Heart right ventricle (tissue), 16 donors: ENCODE measurements around the gene EFCAB9. TPM values are rescaled to one million over a fixed set of nuclear protein-coding genes. Genes with fewer than 3 reads are reported as not detected.

Experiments
- ATAC-seq, 8 donors: fragments of 200-7000 bp; cut with Tn5 transposase; one replicate each; pipeline ENCODE4 v1.9.1; 2020; ENCODE audit warnings: mild to moderate bottlenecking in 8 of 8, moderate library complexity in 8 of 8, moderate number of reproducible peaks in 1 of 8
- DNase-seq, 2 donors: peaks; one replicate each; pipeline ENCODE4 v3.0.0-alpha.2; 2020
- H3K27ac ChIP-seq, 10 donors: fragments of 200-600 bp; sonication (generic) in 2 of 10; one replicate each; pipeline versions ENCODE4 v1.5.0 to v1.8.0; 2020 to 2022; ENCODE audit warnings: mild to moderate bottlenecking in 3 of 10
- H3K27me3 ChIP-seq, 7 donors: fragments of 200-600 bp; one replicate each; pipeline ENCODE4 v1.8.0; 2021 to 2022; ENCODE audit warnings: mild to moderate bottlenecking in 2 of 7
- H3K36me3 ChIP-seq, 9 donors: fragments of 200-600 bp; sonication (generic) in 1 of 9; one replicate each; pipeline versions ENCODE4 v1.5.0 to v1.8.0; 2020 to 2022; ENCODE audit warnings: mild to moderate bottlenecking in 2 of 9
- H3K4me1 ChIP-seq, 9 donors: fragments of 200-600 bp; sonication (generic) in 1 of 9; one replicate each; pipeline versions ENCODE4 v1.5.0 to v1.8.0; 2020 to 2022; ENCODE audit warnings: mild to moderate bottlenecking in 4 of 9
- H3K4me3 ChIP-seq, 10 donors: fragments of 200-600 bp; sonication (generic) in 2 of 10; one replicate each; pipeline versions ENCODE4 v1.5.0 to v1.8.0; 2020 to 2022; ENCODE audit warnings: mild to moderate bottlenecking in 7 of 10, moderate library complexity in 2 of 10
- H3K9me3 ChIP-seq, 11 donors: fragments of 200-600 bp in 10 of 11; sonication (generic) in 2 of 11; one replicate each; pipeline versions ENCODE4 v1.5.0 to v1.8.0; 2013 to 2022; ENCODE audit warnings: mild to moderate bottlenecking in 2 of 11, control low read depth in 1 of 11, moderate library complexity in 1 of 11
- CTCF ChIP-seq, 9 donors: fragments of 200-600 bp; sonication (generic) in 2 of 9; IDR thresholded peaks; one replicate each; pipeline versions ENCODE4 v1.5.0 to v1.8.0; 2021 to 2022; ENCODE audit warnings: antibody characterized with exemption in 9 of 9, mild to moderate bottlenecking in 5 of 9, moderate library complexity in 1 of 9
- WGBS, 2 donors: extraction: QIAGEN DNeasy Blood & Tissue Kit; methylation state at CpG; one replicate each; pipeline ENCODE4 v1.1.7; 2013; ENCODE audit warnings: inconsistent platforms in 1 of 2; 5-methylcytosine and 5-hydroxymethylcytosine counted together
- intact Hi-C, 10 donors: fragments of 100-400 bp; cut with DNase I; formaldehyde crosslinking; loops; one replicate each; pipeline versions ENCODE4 v1.11.1 to v1.14.2; 2022
- polyA plus RNA-seq, 2 donors: library from polyadenylated mRNA; stranded (reverse); fragments of 200-250 nt; gene quantifications; one replicate each; pipeline ENCODE4 v1.2.3, GENCODE V29; 2013
- total RNA-seq, 10 donors: library from RNA; stranded (reverse); fragmentation: NEBNext Ultra II Directional in 3 of 10; extraction: Animal tissue kit (Norgen Biotek cat#: 25700) in 3 of 10; gene quantifications; one replicate each; pipeline versions ENCODE4 v1.2.1 to v1.2.4, GENCODE V29; 2021 to 2023
- donor health status: Arrhythmogenic right ventricular cardiomyopathy.
- donor health status: ischemic (EF 13 %, LVEDD 7.1; RV severe dilation, severe dysfunction).
- donor health status: healthy with polysubstance abuse.
- donor health status: DM: no; HTN: yes; CAD: no.
- donor health status: DM: no; HTN: no; CAD: no.
- donor health status: ischemic (EF 25% LVEDD 6.9; RV normal size, moderate dysfunction).
- donor health status: ischemic (EF 25% LVEDD 5.7; RV mildly dilated, moderate dysfunction).
- donor health status: healthy.
- donor health status: DM: yes; HTN: yes; CAD: no.
- donor health status: Ischemic cardiomyopathy.
- donor health status: ischemic (EF 35%, LVEDD 5.7; RV mildly dilated, moderate dysfunction).
- donor health status: nonischemic (EF 11% LVEDD 7.7; RV severe dilation, severe dysfunction).
- donor health status: DM: yes; HTN: yes; CAD: no.
- donor health status: PGD.
- donor health status: ischemic (EF 29% LVEDD 5.4; RV normal size, mild dysfunction).
- donor health status: nonischemic (EF 23%, LVEDD 6.1; RV moderate dilation, normal function).

Gene EFCAB9
- total and polyA plus RNA-seq, 12 donors: not detected

GRCh38 chr5:172185096-172185461, 8.9 kb upstream of the EFCAB9 start:
- H3K9me3 ChIP-seq: no peaks in the 10 kb centered on the region
- 73 to 74% methylated on average over 10 of the region's 10 CpGs for WGBS, 2 donors
- peaks cover 0 to 72% (median 42%) of the 10 kb centered on the region in 9 donors for H3K4me1 ChIP-seq
- no peaks in the 10 kb centered on the region for H3K27me3 ChIP-seq
- peaks cover 0 to 39% (median 0%) of the 10 kb centered on the region in 9 donors for H3K36me3 ChIP-seq
- DNase-seq (no peak), ATAC-seq (no peak)
- H3K27ac ChIP-seq: peak overlapping the region in 9 of 10 donors; percentile 2 to 99 (median 94)
- intact Hi-C loops: loop anchor here in 5 of 10 donors (5.0 to 10.0 kb wide), 6 partner anchors 43 to 273 kb away; partner anchors contain the start of gene UBTD2 (in 2 of the 5)
- peak overlapping the region in 4 of 10 donors; percentile 92 to 100 (median 97) for H3K4me3 ChIP-seq
- TF ChIP-seq CTCF (IDR thresholded peaks at IDR 0.05): no peak

DNA sequence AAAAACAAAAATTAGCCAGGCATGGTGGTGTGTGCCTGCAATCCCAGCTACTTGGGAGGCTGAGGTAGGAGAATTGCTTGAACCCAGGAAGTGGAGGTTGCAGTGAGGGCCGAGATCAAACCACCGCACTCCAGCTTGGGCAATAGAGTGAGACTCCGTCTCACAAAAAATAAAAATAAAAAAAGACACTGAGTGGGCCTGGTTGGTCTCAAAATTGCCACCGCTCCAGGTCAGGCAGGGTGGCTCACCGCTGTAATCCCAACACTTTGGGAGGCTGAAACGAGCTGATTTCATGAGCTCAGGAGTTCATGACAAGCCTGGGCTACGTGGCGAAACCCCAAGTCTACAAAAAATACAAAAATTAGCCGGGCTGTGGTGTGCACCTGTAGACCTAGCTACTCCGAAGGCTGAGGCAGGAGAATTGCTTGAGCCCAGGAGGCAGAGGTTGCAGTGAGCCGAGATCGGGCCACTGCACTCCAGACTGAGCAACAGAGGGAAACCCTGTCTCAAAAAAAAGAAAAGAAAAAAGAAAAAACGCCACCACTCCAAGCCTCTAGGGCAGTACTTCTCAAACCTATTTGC, 7.8 kb upstream of the EFCAB9 start:
- Histone ChIP-seq H3K27me3 (no peaks in the 10 kb centered on the region), H3K4me1 (peaks cover 0 to 61% (median 38%) of the 10 kb centered on the region in 9 donors), H3K27ac (peak overlapping the region in 9 of 10 donors; percentile 86 to 99 (median 96)), H3K36me3 (peaks cover 0 to 33% (median 0%) of the 10 kb centered on the region in 9 donors), H3K9me3 (no peaks in the 10 kb centered on the region), H3K4me3 (peak overlapping the region in 9 of 10 donors; percentile 76 to 100 (median 95))
- ATAC-seq (no peak), DNase-seq (no peak)
- intact Hi-C loops: loop anchor here in 5 of 10 donors (5.0 to 10.0 kb wide), 6 partner anchors 44 to 274 kb away; partner anchors contain the start of gene UBTD2 (in 2 of the 5)
- WGBS, 2 donors: 85 to 89% methylated on average over 13 of the region's 13 CpGs
- no peak for TF ChIP-seq CTCF (IDR thresholded peaks at IDR 0.05)

DNA sequence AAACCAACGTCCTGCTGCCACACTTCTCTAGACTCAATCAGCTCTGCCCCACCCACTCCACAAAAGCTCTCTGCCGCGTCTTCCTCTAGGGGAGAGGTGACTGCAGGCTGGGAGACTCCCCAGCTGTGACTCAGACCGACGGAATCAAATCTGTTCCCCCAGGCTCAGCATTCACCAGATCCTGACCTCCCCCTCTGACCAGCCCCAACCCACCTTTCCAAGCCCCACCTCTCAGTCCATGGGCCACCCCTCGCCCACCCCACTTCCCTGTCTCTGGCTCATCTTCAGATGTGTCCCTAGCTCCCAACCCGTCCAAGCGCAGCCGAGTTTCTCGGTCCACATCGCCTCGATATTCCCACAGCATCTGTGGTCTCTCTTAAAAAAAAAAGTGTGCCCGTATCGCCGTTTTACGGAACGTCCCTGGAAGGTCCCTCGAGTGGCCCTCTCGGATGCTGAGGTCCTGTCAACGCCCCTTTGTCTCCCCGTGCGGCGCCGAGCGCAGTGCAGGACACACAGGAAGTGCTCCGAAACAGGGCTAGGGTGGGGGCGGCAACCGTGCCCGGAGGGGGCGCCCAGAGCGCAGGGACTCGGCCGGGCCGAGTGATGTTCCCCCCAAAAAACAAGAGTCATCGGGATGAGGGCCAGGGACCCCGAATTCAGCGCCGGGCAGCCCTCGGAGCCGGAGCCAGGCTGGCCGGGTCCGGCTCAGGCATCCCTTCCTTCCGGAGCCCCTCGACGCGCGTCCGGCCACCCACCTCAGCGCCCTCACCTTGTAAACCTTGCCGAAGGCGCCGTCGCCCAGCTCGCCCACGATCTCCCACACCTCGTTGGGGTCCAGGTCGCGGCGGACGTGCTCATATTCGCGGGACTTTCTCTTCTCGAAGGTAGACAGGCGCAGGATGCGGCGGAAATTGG, 6.6 kb upstream of the EFCAB9 start:
- H3K9me3 ChIP-seq: no peaks in the 10 kb centered on the region
- peaks cover 0 to 25% (median 0%) of the 10 kb centered on the region in 9 donors for H3K36me3 ChIP-seq
- 0% methylated on average over 64 to 66 of the region's 66 CpGs for WGBS, 2 donors
- peak overlapping the region; percentile 66 to 99 (median 96) for H3K27ac ChIP-seq
- no peaks in the 10 kb centered on the region for H3K27me3 ChIP-seq
- H3K4me1 ChIP-seq: peaks cover 0 to 52% (median 38%) of the 10 kb centered on the region in 9 donors
- TF ChIP-seq CTCF (IDR thresholded peaks at IDR 0.05): peak in 1 of 9 donors; percentile 1
- peak; percentile 11 to 63 (median 42) for ATAC-seq
- DNase-seq: peak; percentile 65 to 70
- H3K4me3 ChIP-seq: peak overlapping the region; percentile 76 to 100 (median 96)
- intact Hi-C loops: loop anchor here (1.0 to 10.0 kb wide), 13 partner anchors 45 to 275 kb away; partner anchors contain the start of gene UBTD2 (in 4 of the 10)
